RPMI8226 (cell line): ENCODE measurements around the gene ELP5.
A peak's percentile ranks its signal among the peaks of the same experiment; 100 is the strongest.

ENCODE experiments used
- DNase-seq: peaks from one replicate; pipeline ENCODE4 v3.0.0-alpha.2; 2015

Gene ELP5

GRCh38 chr17:7258731-7259554 is 6.9 kb downstream of the ELP5 start:
- no peak for DNase-seq

GRCh38 chr17:7259555-7259889 is 7.5 kb downstream of the ELP5 start:
- DNase-seq: no peak

GRCh38 chr17:7260151-7260550 is 8.1 kb downstream of the ELP5 start:
- no peak for DNase-seq

- peak; percentile 79 for DNase-seq
Observed at GRCh38 chr17:7260651-7261378, 8.8 kb downstream of the ELP5 start.

GRCh38 chr17:7261379-7262191 is 9.6 kb downstream of the ELP5 start:
- DNase-seq: no peak

- peak; percentile 52 for DNase-seq
Observed at GRCh38 chr17:7262192-7262934, 10.3 kb downstream of the ELP5 start, which contains the start of gene CLDN7. CLDN7 (minus strand) TSS chr17:7262478; CDS start chr17:7262043, 435 bp downstream.

- peak; percentile 70 for DNase-seq
Observed at GRCh38 chr17:7262935-7263800, 11.2 kb downstream of the ELP5 start.

GRCh38 chr17:7263801-7264078 is 11.7 kb downstream of the ELP5 start:
- DNase-seq: no peak

- no peak for DNase-seq
Observed at GRCh38 chr17:7266784-7267183, 14.8 kb downstream of the ELP5 start.

GRCh38 chr17:7279448-7279847 is 27.4 kb downstream of the ELP5 start:
- no peak for DNase-seq

- DNase-seq: peak; percentile 91
Observed at GRCh38 chr17:7280519-7281073, 28.6 kb downstream of the ELP5 start.

- peak; percentile 94 for DNase-seq
Observed at GRCh38 chr17:7281074-7281952, 29.3 kb downstream of the ELP5 start, which contains the start of gene SLC2A4. SLC2A4 (plus strand) TSS chr17:7281718; CDS start chr17:7281935, 217 bp downstream.

- no peak for DNase-seq
Observed at GRCh38 chr17:7281953-7282751, 30.1 kb downstream of the ELP5 start.

GRCh38 chr17:7282752-7283321 is 30.8 kb downstream of the ELP5 start:
- DNase-seq: no peak

- no peak for DNase-seq
Observed at GRCh38 chr17:7283471-7284216, 31.6 kb downstream of the ELP5 start.

GRCh38 chr17:7284911-7285310 is 32.9 kb downstream of the ELP5 start:
- no peak for DNase-seq

- DNase-seq: no peak
Observed at GRCh38 chr17:7285679-7286078, 33.7 kb downstream of the ELP5 start.
